WERI-Rb-1 (cell line): ENCODE measurements around the gene ADIPOR2.

Experiments
- DNase-seq: peaks from one replicate; pipeline ENCODE4 v3.0.0-alpha.2; 2020
- H3K27ac ChIP-seq: fragments of 250-450 bp; sonication (Bioruptor Pico); 2 replicates; pipeline ENCODE4 v1.5.1; 2020; ENCODE audit warnings: mild to moderate bottlenecking, moderate library complexity
- H3K27me3 ChIP-seq: fragments of 250-450 bp; sonication (Bioruptor Pico); 2 replicates; pipeline ENCODE4 v1.5.1; 2021; ENCODE audit warnings: mild to moderate bottlenecking, low read depth, moderate library complexity; ENCODE audit not compliant: insufficient read depth, severe bottlenecking
- H3K36me3 ChIP-seq: fragments of 250-450 bp; sonication (Bioruptor Pico); 2 replicates; pipeline ENCODE4 v1.5.1; 2020; ENCODE audit warnings: mild to moderate bottlenecking, moderate library complexity
- H3K4me3 ChIP-seq: 2 replicates; pipeline ENCODE4 v1.5.1; 2011; ENCODE audit warnings: low read depth, mild to moderate bottlenecking, control low read depth, low read length
- H3K9me3 ChIP-seq: fragments of 250-450 bp; sonication (Bioruptor Pico); 2 replicates; pipeline ENCODE4 v1.5.1; 2021; ENCODE audit warnings: mild to moderate bottlenecking, moderate library complexity; ENCODE audit not compliant: severe bottlenecking
- TF ChIP-seq, protein P1 (sequence below): IDR thresholded peaks from 2 replicates; pipeline ENCODE4 v1.5.1; 2011; ENCODE audit warnings: low read depth, mild to moderate bottlenecking, control low read depth, inconsistent platforms, low read length

The ADIPOR2 gene

DNA sequence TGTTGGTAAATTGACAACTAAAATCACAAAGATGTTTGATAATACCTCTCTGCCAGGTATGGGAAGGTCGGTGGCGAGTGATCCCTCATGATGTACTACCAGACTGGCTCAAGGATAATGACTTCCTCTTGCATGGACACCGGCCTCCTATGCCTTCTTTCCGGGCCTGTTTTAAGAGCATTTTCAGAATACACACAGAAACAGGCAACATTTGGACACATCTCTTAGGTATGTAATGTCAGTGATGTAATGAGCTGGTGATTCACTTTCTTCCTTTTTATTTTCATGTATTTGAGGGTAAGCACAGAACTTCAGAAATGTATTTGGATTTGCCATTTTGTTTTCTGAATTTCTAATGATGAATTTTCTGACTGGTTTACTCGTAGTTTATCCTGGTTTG, 86.9 kb downstream of the ADIPOR2 start:
- TF ChIP-seq, protein P1, sequence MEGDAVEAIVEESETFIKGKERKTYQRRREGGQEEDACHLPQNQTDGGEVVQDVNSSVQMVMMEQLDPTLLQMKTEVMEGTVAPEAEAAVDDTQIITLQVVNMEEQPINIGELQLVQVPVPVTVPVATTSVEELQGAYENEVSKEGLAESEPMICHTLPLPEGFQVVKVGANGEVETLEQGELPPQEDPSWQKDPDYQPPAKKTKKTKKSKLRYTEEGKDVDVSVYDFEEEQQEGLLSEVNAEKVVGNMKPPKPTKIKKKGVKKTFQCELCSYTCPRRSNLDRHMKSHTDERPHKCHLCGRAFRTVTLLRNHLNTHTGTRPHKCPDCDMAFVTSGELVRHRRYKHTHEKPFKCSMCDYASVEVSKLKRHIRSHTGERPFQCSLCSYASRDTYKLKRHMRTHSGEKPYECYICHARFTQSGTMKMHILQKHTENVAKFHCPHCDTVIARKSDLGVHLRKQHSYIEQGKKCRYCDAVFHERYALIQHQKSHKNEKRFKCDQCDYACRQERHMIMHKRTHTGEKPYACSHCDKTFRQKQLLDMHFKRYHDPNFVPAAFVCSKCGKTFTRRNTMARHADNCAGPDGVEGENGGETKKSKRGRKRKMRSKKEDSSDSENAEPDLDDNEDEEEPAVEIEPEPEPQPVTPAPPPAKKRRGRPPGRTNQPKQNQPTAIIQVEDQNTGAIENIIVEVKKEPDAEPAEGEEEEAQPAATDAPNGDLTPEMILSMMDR: no peak
- peaks cover 39% of the 10 kb centered on the region for H3K36me3 ChIP-seq
- no peak overlapping the region for H3K4me3 ChIP-seq

DNA sequence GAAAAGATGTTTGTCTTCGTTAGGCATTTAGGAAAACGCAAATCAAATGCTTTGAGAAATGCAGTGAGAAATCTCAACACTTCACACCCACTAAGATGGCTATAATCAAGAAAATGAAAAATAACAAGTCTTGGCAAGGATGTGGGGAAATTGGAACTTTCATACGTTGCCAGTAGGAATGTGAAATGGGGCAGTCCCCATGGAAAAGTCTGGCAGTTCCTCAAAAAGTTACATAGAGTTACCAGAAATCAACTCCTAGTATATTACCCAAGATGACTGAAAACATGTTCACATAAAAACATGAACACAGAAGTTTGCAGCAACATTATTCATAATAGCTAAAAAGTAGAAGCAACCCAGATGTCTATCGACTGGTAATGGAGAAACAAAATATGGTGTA, 88.0 kb downstream of the ADIPOR2 start:
- DNase-seq: no peak
- Histone ChIP-seq H3K4me3 (no peak overlapping the region), H3K27ac (no peak overlapping the region), H3K27me3 (no peaks in the 10 kb centered on the region), H3K9me3 (no peaks in the 10 kb centered on the region), H3K36me3 (peaks cover 41% of the 10 kb centered on the region)
- TF ChIP-seq, protein P1: no peak

More for the DNA sequence above, 86.9 kb downstream of the ADIPOR2 start:
- no peak for DNase-seq
- H3K27ac ChIP-seq: no peak overlapping the region
- H3K9me3 ChIP-seq: no peaks in the 10 kb centered on the region
- H3K27me3 ChIP-seq: no peaks in the 10 kb centered on the region

DNA sequence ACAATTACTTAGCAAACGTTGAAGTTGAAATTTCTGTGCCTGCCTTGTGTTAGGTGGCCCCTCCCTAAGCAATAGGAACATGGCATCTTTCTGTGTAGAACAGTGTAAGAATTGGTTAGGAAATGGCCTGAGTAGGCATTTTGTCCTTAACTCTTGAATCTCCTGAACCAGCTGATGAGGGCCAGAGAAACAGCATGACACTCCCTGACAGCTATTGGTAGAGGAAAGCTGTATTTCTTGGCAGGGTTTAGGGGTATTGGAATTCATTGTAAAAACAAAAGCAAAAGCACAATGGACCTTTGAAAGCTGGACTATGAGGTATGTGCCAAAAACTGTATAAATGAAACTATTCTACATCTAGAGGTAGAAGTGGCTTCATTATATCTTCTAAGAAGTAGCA, 88.9 kb downstream of the ADIPOR2 start:
- TF ChIP-seq, protein P1: no peak
- no peaks in the 10 kb centered on the region for H3K9me3 ChIP-seq
- DNase-seq: no peak
- no peak overlapping the region for H3K4me3 ChIP-seq
- no peaks in the 10 kb centered on the region for H3K27me3 ChIP-seq
- no peak overlapping the region for H3K27ac ChIP-seq
- H3K36me3 ChIP-seq: peaks cover 46% of the 10 kb centered on the region

DNA sequence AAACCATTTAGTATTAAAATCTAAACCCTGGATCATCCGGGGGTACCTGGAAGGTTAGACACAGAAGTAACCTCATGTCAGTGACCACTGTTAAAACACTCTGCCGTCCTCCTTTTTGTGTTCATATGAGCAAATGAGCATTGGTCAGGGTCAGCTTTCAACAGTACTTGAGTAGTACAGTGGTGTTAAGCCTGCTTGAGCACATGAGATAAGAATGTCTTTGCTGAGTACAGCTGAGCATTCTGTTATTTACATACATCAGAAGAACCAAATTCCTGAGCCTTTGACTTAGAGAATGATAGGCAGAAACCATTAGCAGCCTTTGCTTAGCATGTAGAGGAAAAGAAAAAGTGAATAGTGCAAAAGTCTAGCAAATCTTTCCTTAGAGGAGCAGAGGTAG, 90.9 kb downstream of the ADIPOR2 start:
- Histone ChIP-seq H3K4me3 (no peak overlapping the region), H3K27ac (no peak overlapping the region), H3K27me3 (no peaks in the 10 kb centered on the region), H3K9me3 (no peaks in the 10 kb centered on the region), H3K36me3 (peaks cover 61% of the 10 kb centered on the region)
- TF ChIP-seq, protein P1: no peak
- DNase-seq: no peak

DNA sequence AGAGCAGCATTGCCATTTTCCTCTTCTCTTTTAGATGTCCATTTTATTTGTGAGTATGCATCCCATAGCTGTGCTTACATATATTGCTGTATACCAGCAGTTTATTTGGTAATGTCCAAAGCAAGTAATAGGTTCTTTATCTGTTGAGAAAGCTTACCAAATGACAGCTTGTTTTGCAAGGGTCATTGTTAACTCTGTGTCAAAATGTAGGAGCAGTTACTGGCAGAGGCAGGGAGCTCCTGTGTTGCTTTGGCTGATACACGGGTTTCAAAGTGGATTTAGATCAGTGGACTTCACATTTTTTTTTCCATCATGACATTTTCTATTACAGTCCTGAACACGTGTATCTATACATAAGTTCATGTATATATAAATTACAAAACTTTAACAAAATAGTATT, 91.3 kb downstream of the ADIPOR2 start:
- Histone ChIP-seq H3K27me3 (no peaks in the 10 kb centered on the region), H3K36me3 (peaks cover 66% of the 10 kb centered on the region), H3K4me3 (no peak overlapping the region), H3K27ac (no peak overlapping the region), H3K9me3 (no peaks in the 10 kb centered on the region)
- TF ChIP-seq, protein P1: no peak
- DNase-seq: no peak

DNA sequence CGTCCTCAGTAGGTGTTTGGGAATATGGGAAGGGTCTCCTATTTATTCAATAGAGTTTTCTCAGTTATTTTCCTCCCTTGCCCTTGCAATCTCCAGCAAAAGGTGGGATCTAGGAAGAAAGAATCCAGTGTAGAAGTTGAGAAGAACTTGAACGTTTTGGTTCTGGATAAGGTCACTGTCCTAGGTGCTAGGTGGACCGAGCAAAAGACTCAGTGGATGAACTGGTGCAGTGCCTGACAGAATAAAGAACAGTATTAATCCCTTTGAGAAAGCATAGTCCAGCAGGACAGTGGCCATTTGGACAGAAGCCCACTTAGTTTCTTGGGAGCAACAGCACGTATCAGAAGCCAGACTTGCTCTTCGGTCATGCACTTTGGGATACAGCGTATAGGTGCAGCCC, 96.8 kb downstream of the ADIPOR2 start:
- H3K9me3 ChIP-seq: no peaks in the 10 kb centered on the region
- H3K36me3 ChIP-seq: peaks cover 32% of the 10 kb centered on the region
- H3K4me3 ChIP-seq: no peak overlapping the region
- TF ChIP-seq, protein P1: no peak
- H3K27ac ChIP-seq: no peak overlapping the region
- no peaks in the 10 kb centered on the region for H3K27me3 ChIP-seq
- DNase-seq: no peak
